K562 (cell line): ENCODE data around the gene FAM193A. TPM values are rescaled to one million over a fixed set of nuclear protein-coding genes. Genes with fewer than 3 reads are reported as not detected.

Experiments used
- ATAC-seq: fragments of 200-7000 bp; cut with Tn5 transposase; 3 replicates; pipeline ENCODE4 v1.9.1; 2020; ENCODE audit warnings: moderate library complexity
- BruUV-seq: library from RNA; stranded (reverse); fragments of 400-500 nt; replicated peaks from 2 replicates; lab custom pipeline; 2021; lab: Mats Ljungman, UMichigan
- CTCF ChIA-PET: fragments of 300-600 bp; formaldehyde crosslinking; extraction: SDS; loops from one replicate; lab custom pipeline; 2021; ENCODE audit warnings: low intra/inter-chr PET ratio; lab: Yijun Ruan, JAX
- POLR2A ChIA-PET: fragments of 300-600, 350-650 bp; sonication (Branson Sonifier 250); formaldehyde crosslinking; extraction: SDS; loops from one replicate; lab custom pipeline; 2021; ENCODE audit warnings: antibody characterized with exemption, inconsistent platforms; lab: Yijun Ruan, JAX
- DNase-seq, 4 experiments: peaks; one replicate each; pipeline versions ENCODE4 v3.0.0 to v3.0.0-alpha.2; 2011 to 2018; ENCODE audit warnings: low spot score in 3 of 4, mixed read lengths in 3 of 4; ENCODE audit errors: extremely low read depth in 1 of 4
- FAIRE-seq: peaks from 2 replicates; lab custom pipeline; 2011; peaks lifted over from hg19 to GRCh38; lab: Jason Lieb, UNC
- H2AFZ ChIP-seq: 2 replicates; pipeline ENCODE4 v1.6.0; 2011; ENCODE audit warnings: low read depth, low read length, control low read depth, inconsistent platforms
- H3K27ac ChIP-seq: fragments of 200-600 bp; 3 replicates; pipeline ENCODE4 v1.8.0; 2011; ENCODE audit warnings: low read depth, mild to moderate bottlenecking, control low read depth, inconsistent platforms, low read length, moderate library complexity, mixed read lengths; ENCODE audit errors: extremely low read depth
- H3K27me3 ChIP-seq, 2 experiments: fragments of 300-600 bp in 1 of 2; 2 replicates in 1 of 2; 3 replicates in 1 of 2; pipeline versions ENCODE4 v1.6.0 to v1.8.0; 2011; ENCODE audit warnings: inconsistent platforms in 2 of 2, low read length in 2 of 2, mild to moderate bottlenecking in 1 of 2, mixed read lengths in 1 of 2, moderate library complexity in 1 of 2; ENCODE audit not compliant: control insufficient read depth in 2 of 2, insufficient read depth in 2 of 2
- H3K36me3 ChIP-seq: fragments of 300-600 bp; 3 replicates; pipeline ENCODE4 v1.8.0; 2011; ENCODE audit warnings: mild to moderate bottlenecking, low read length, inconsistent platforms; ENCODE audit not compliant: control insufficient read depth, insufficient read depth
- H3K4me1 ChIP-seq, 2 experiments: fragments of 200-600 bp in 1 of 2; replicated peaks in 1 of 2; 2 replicates in 1 of 2; 3 replicates in 1 of 2; pipeline versions ENCODE4 v1.5.1 to v1.8.0; 2011; ENCODE audit warnings: inconsistent platforms in 2 of 2, low read length in 2 of 2, mild to moderate bottlenecking in 1 of 2, mixed read lengths in 1 of 2, moderate library complexity in 1 of 2; ENCODE audit not compliant: control insufficient read depth in 2 of 2, insufficient read depth in 2 of 2
- H3K4me2 ChIP-seq: 2 replicates; pipeline ENCODE4 v1.6.1; 2011; ENCODE audit warnings: low read length, control low read depth, inconsistent platforms, mixed read lengths; ENCODE audit not compliant: insufficient read depth
- H3K4me3 ChIP-seq: fragments of 200-600 bp; sonication (generic), shearing (Covaris generic); 2 replicates; pipeline ENCODE4 v1.5.1; 2016; ENCODE audit warnings: control low read depth, inconsistent platforms
- H3K79me2 ChIP-seq: fragments of 200-600 bp; 3 replicates; pipeline ENCODE4 v1.8.0; 2011; ENCODE audit warnings: low read length, inconsistent platforms; ENCODE audit not compliant: control insufficient read depth, insufficient read depth
- H3K9ac ChIP-seq, 2 experiments: 2 replicates each; pipeline versions ENCODE4 v1.6.0 to v1.6.1; 2011; ENCODE audit warnings: low read depth in 2 of 2, low read length in 2 of 2, control low read depth in 1 of 2, inconsistent platforms in 1 of 2, mild to moderate bottlenecking in 1 of 2, mixed read lengths in 1 of 2; ENCODE audit not compliant: insufficient read depth in 1 of 2
- H3K9me1 ChIP-seq: one replicate; pipeline ENCODE4 v1.6.0; 2011; ENCODE audit warnings: inconsistent platforms, mild to moderate bottlenecking, low read length, moderate library complexity; ENCODE audit not compliant: control insufficient read depth, insufficient read depth
- H3K9me3 ChIP-seq: replicated peaks from 2 replicates; pipeline ENCODE4 v1.5.1; 2011; ENCODE audit warnings: low read depth, low read length, inconsistent platforms; ENCODE audit not compliant: control insufficient read depth, insufficient read depth
- H4K20me1 ChIP-seq: replicated peaks from 2 replicates; pipeline ENCODE4 v1.6.1; 2011; ENCODE audit warnings: low read length, inconsistent platforms, mixed read lengths; ENCODE audit not compliant: control insufficient read depth, insufficient read depth
- BRCA1 ChIP-seq, 2 experiments: fragments of 450-650 bp in 1 of 2; sonication (generic) in 1 of 2; formaldehyde crosslinking in 1 of 2; IDR thresholded peaks; 2 replicates each; pipeline versions ENCODE4 v1.5.0 to v1.6.1; 2017 to 2020; ENCODE audit warnings: mild to moderate bottlenecking in 1 of 2, missing genetic modification reagents in 1 of 2
- CCNT2 ChIP-seq: IDR thresholded peaks from 2 replicates; pipeline ENCODE4 v1.6.1; 2011; ENCODE audit warnings: borderline replicate concordance, low read depth, mild to moderate bottlenecking, moderate library complexity, mixed read lengths, low read length; ENCODE audit not compliant: insufficient read length; ENCODE audit errors: extremely low read depth
- DIDO1 ChIP-seq: fragments of 450-650 bp; IDR thresholded peaks from 2 replicates; pipeline ENCODE4 v1.6.1; 2016; ENCODE audit warnings: low read depth, missing biosample characterization, missing genetic modification characterization
- ETS2 ChIP-seq: IDR thresholded peaks from 2 replicates; pipeline ENCODE4 v1.6.1; 2016; ENCODE audit warnings: borderline replicate concordance, missing genetic modification characterization, mild to moderate bottlenecking, moderate library complexity, missing compliant biosample characterization; ENCODE audit not compliant: poor library complexity, severe bottlenecking
- FOXA3 ChIP-seq, 2 experiments: fragments of 450-650 bp in 1 of 2; sonication (generic) in 1 of 2; formaldehyde crosslinking; IDR thresholded peaks in 1 of 2; conservative IDR thresholded peaks in 1 of 2; 2 replicates each; pipeline versions ENCODE4 v1.4.0 to v1.8.0; 2020 to 2022; ENCODE audit warnings: mild to moderate bottlenecking in 2 of 2, missing genetic modification reagents in 1 of 2
- MIER1 ChIP-seq: fragments of 450-650 bp; IDR thresholded peaks from 2 replicates; pipeline ENCODE4 v1.6.1; 2016; ENCODE audit warnings: antibody characterized with exemption, mild to moderate bottlenecking, low read depth
- ZNF57 ChIP-seq: fragments of 450-650 bp; formaldehyde crosslinking; IDR thresholded peaks from 2 replicates; pipeline ENCODE4 v1.4.0; 2020; ENCODE audit warnings: mild to moderate bottlenecking, moderate library complexity
- ZNF830 ChIP-seq: fragments of 250-450 bp; sonication (Bioruptor Pico); IDR thresholded peaks from 2 replicates; pipeline ENCODE4 v1.5.0; 2021; ENCODE audit warnings: mild to moderate bottlenecking
- WGBS: fragments of 100-300 bp; shearing (Covaris generic); methylation state at CpG from one replicate; pipeline ENCODE4 v1.1.6; 2016; ENCODE audit warnings: low coverage, mixed read lengths; ENCODE audit not compliant: insufficient coverage; ENCODE audit errors: missing lambda C conversion rate; 5-methylcytosine and 5-hydroxymethylcytosine counted together
- in situ Hi-C: fragments of 300-500 bp; cut with MboI; formaldehyde crosslinking; loops from 4 replicates; pipeline ENCODE4 v1.15.0; 2018; ENCODE audit warnings: inconsistent platforms, mixed read lengths
- intact Hi-C: fragments of 100-400 bp; cut with micrococcal nuclease; formaldehyde crosslinking; loops from 2 replicates; pipeline ENCODE4 v1.14.2; 2022
- polyA plus RNA-seq, 8 experiments: library from polyadenylated mRNA; depleted of rRNA in 4 of 8; stranded (reverse) in 5 of 8; unstranded in 3 of 8; fragments of >200 nt; fragmentation: Nextera tagmentation in 2 of 8; fragmentation: Illumina TruSeq in 1 of 8; extraction: Ambion mirVana in 2 of 8; extraction: Trizol in 1 of 8; gene quantifications; 2 replicates each; pipeline versions ENCODE4 v1.2.1 to v1.2.3, GENCODE V29; 2011 to 2014; ENCODE audit warnings: inconsistent platforms in 1 of 8, missing spikeins in 1 of 8
- total RNA-seq, 7 experiments: library from RNA; depleted of rRNA in 6 of 7; stranded (reverse); fragments of >200 nt in 6 of 7; fragmentation: Illumina TruSeq in 2 of 7; extraction: Trizol in 2 of 7; gene quantifications; 2 replicates each; pipeline versions ENCODE4 v1.2.1 to v1.2.3, GENCODE V29; 2011 to 2021; ENCODE audit warnings: low replicate concordance in 1 of 7
- TF ChIP-seq, protein P1 (sequence below): sonication (generic); IDR thresholded peaks from 2 replicates; pipeline ENCODE4 v1.6.1; 2016
- TF ChIP-seq, protein P2 (sequence below): sonication (generic); formaldehyde crosslinking; IDR thresholded peaks from 2 replicates; pipeline ENCODE4 v1.8.0; 2023; ENCODE audit warnings: mild to moderate bottlenecking, missing genetic modification reagents

The FAM193A gene
- total and polyA plus RNA-seq, 9 of the 15 experiments (the other 6 are each of a cell fraction or from before 2014, with no cell fraction given): 0.46 to 24.6 (median 9.6) TPM

DNA sequence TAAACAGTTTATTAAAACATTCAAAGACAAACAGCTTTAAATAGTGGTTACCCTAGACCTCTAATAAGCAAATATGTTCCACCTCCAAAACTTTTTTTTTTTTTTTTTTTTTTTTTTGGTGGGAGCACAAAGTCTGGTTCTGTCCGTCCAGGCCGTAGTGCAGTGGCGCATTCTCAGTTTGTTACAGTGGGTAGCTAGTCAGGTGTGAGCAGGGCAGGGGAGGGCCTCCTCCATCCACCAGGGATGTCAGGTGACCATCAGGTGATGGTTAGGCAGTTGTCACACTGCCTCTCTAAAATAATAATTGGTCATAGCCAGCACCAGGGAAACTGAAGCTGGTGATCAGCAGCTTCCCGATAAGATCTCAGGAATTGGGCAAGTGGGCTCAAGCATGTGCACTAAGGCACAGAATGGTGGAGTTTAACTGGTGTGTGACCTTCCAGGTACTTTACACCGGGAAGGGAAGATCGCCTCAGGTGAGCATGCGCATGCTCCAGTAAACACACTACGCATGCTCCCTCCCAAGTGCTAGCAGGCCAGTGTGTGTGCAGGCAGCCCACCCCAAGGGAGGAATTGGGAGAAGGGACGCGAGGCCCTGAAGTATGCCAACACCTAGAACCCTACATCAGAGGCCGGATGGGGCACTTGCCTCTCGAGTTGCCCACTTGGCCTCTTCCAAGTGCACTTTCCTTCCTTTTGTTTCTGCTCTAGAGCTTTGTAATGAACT is 192.5 kb downstream of the FAM193A start (continued):
- TF ChIP-seq, protein P1, sequence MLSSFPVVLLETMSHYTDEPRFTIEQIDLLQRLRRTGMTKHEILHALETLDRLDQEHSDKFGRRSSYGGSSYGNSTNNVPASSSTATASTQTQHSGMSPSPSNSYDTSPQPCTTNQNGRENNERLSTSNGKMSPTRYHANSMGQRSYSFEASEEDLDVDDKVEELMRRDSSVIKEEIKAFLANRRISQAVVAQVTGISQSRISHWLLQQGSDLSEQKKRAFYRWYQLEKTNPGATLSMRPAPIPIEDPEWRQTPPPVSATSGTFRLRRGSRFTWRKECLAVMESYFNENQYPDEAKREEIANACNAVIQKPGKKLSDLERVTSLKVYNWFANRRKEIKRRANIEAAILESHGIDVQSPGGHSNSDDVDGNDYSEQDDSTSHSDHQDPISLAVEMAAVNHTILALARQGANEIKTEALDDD: no peak
- TF ChIP-seq ZNF830 (no peak), ETS2 (tag) (no peak)

DNA sequence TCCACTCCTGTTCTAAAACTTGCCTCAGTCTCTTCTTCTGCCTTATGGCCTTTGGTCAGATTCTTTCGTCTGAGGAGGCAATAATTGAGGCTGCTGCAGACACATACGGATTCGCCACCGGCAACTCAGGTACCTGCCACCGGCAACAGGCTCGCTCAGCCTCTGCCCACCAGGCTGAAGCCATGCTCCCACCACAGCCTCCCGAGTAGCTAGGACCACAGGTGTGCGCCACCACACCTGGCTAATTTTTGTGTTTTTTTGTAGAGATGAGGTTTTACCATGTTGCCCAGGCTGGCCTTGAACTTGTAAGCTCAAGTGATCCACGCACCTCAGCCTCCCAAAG is 193.1 kb downstream of the FAM193A start:
- Histone ChIP-seq H3K4me2 (no peak overlapping the region), H3K36me3 (peaks cover 37% of the 10 kb centered on the region; the same call in 2 of the 3 replicates), H3K9me1 (no peaks in the 10 kb centered on the region), H3K79me2 (no peaks in the 10 kb centered on the region), H3K4me3 (no peak overlapping the region), H3K9ac (peak overlapping the region in 1 of 2 experiments; percentile 26; a peak in 1 of 4 replicates)
- ChIA-PET CTCF (no interaction called here), POLR2A (interaction anchor here (1.0 kb wide), 1 partner anchor 27 kb away, joined by 3 read pairs; the partner anchor contains the start of gene TNIP2)
- no TSS peak for BruUV-seq
- intact Hi-C loops (no loop called here), in situ Hi-C loops (no loop called here)
- no peak for ATAC-seq
- 96% methylated on average over 9 of the region's 9 CpGs for WGBS
- TF ChIP-seq FOXA3 (CRISPR knock-in tag; conservative IDR thresholded peaks at IDR 0.05 in 1 of 2, IDR thresholded peaks at IDR 0.05 in 1 of 2): no peak
- TF ChIP-seq BRCA1 (IDR thresholded peaks at IDR 0.05): no peak
- TF ChIP-seq BRCA1 (CRISPR knock-in tag; IDR thresholded peaks at IDR 0.05): no peak
- no peak for TF ChIP-seq MIER1
- TF ChIP-seq, protein P2, sequence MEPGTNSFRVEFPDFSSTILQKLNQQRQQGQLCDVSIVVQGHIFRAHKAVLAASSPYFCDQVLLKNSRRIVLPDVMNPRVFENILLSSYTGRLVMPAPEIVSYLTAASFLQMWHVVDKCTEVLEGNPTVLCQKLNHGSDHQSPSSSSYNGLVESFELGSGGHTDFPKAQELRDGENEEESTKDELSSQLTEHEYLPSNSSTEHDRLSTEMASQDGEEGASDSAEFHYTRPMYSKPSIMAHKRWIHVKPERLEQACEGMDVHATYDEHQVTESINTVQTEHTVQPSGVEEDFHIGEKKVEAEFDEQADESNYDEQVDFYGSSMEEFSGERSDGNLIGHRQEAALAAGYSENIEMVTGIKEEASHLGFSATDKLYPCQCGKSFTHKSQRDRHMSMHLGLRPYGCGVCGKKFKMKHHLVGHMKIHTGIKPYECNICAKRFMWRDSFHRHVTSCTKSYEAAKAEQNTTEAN (CRISPR knock-in tag): no peak
- no peak for TF ChIP-seq DIDO1
- TF ChIP-seq CCNT2: no peak
- TF ChIP-seq ZNF57 (CRISPR knock-in tag): no peak
- TF ChIP-seq, all 486 proteins: peak for 0
- H3K27ac ChIP-seq: no peak overlapping the region
- H3K9me3 ChIP-seq: no peaks in the 10 kb centered on the region
- DNase-seq: no peak
- no peaks in the 10 kb centered on the region for H3K27me3 ChIP-seq
- H4K20me1 ChIP-seq: no peaks in the 10 kb centered on the region
- H3K4me1 ChIP-seq: peaks cover 0 to 12% of the 10 kb centered on the region in 2 experiments; a peak in 1 of 5 replicates
- no peak for FAIRE-seq
- H2AFZ ChIP-seq: no peak overlapping the region
